ENCODE data around the gene SVIL.
A peak's percentile ranks its signal among the peaks of the same experiment; 100 is the strongest.
"Not testable (repeated sequence)": the region's sequence is repeated elsewhere in the genome, so short reads cannot be mapped to it uniquely, and the experiment has no call there.

Gene SVIL

DNA sequence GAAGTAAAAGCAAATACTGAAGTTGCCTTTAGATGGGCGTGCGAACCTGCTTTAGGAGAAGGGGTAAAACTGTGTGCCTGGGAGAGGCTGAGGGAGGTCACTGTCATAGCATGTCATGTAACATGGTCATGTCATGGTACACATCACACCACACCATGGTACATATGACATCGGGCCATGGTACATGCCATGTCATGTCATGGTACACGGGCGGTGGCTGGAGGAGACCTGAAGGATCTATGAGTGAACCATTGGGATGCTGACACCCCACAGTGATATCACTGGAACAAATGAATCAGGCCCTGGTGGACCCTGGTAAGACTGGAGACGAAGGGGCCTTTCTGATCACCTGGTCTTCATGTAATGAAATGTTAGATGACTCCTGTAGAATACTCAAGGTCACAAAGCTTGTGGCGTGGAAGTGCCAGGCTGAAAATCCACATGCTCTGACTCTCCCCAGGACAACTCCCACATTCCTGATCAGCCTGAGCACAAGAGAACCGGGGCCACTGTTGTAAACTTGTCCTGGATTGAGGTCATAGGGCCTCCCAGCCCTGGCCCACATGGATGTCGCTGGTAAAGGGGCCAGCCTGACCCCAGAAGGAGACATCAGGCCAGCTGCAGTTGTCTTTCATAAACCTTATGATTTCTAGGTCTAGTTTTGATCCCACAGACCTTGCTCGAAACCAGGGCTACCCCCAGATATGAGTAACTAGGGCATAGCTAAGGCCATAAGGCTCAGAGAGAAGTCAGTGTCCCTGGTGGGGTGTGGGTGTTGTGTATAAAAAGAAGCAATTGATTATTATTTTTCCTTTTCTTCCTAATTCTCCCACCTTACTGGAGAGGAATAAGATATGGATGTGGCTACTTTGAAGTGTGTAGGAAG is 60.3 kb downstream of the SVIL start:
- DNase-seq = not testable (repeated sequence)

DNA sequence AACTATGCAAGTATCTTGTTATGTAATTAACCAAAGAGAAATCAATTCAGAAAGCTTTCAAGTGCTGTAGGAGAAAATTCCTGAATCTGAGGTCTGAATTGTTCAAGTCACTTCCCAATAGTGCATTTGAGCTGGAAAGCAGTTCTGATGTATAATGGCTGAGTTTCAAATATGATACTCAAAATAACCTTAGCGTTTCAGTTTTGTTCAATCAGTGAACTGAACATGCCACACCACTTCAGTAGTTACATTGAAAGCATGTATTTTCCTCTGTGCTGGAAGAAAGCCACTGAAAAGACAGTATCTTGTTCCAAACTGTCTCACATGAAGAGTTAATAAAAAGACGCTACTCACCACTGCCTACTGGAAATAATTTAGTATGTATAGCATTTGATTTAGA is 64.5 kb downstream of the SVIL start:
- not testable (repeated sequence) for DNase-seq

DNA sequence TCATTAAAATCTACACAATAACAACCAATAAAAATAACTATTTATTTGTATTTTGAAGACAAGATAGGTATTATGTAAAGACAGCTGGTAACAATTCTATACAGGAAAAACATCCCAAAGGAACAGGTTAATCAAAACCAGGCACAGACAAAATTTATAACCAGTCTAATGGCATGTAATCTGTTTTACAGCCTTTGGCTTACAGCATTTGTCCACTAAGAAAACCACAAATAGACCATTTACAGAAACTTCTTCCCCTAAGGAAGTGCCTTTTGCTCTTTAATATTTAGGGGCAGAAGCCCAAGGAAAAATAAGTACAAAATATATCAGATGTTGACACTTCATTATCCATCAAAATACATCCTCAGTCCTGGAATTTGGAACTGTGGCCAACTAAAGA is 65.0 kb downstream of the SVIL start:
- DNase-seq = no peak

DNA sequence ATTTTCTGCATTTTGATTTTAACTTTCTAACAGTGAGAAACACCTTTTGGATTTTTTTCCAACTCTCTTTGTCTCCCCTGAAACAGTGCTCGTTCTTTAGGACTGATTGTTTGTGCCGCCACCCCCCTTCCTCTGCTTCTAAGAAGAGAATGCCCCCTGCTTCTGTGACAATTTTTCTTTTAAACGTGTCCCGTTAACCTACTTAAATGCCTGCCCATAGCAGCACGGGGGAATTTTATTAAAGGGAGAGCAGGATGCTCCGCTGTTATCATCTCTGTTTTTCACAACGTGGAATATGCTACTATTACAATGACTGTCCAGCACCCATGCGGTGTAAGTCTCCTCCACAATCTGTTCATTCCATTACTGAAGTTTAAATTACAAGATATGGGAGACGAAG is 67.8 kb downstream of the SVIL start:
- DNase-seq = no peak

DNA sequence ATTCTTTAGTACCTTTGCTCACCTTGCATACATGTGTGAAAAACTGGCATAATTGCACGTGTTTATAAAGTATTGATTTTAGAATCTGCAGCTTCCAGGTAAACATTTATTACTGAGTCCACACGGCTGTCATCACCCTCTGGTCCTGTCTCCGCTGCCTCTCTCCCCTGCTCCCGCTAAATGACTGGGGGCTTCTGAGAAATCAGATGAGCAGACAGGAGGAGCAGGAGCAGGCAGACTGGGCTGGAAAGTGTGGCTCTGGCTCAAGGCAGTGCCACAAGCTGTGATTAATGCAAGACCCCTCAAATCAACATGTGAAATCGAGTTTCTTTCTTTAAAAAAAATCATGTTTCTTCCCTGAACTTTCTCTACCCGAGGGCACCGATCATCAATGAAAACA is 68.6 kb downstream of the SVIL start:
- DNase-seq = not testable (repeated sequence)

DNA sequence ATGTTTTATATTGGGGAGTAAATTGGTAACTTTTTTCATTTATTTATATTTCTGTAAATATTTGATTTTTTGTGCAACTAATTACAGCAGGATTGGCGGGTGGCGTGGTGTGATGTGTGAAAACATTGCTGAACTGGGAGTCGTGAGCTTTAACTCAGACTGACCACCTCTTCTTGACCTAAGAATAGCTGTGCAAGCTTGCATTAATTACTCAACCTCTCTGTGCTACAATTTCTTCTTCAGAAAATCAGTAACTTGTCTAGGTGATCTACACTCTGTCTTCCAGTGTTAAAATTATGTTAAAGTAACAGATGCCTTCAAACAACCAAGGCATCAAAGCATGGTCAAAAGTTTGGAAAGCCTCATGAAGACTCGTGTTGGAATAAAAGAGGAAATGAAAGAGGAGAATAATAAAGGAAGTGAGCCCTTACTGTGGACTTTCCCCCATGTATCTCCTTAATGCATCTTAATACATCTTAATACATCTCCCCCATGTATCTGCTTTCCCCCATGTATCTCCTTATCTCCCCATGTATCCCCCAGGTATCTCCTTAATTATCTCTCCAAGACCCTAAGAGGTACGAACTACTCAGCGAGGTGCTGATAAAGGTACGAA is 71.2 kb downstream of the SVIL start:
- no peak for DNase-seq

DNA sequence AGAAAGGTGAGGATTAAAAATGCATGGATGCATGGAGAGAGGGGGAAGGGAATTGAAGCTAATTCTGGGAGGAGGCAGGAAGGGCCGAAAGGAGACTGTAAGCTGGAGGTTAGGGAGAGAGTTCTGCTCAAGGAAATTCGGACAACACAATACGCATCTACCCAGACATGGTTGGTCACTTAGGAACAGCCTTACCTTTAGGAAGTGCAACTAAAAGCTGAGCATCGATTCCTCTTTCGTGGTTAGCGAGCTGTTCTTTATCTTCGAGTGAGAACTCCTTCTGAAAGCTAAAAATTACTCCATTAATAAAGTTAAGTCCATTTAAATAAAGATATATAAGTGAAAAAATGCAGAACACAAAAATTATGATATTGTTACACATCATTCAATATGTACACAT is 71.8 kb downstream of the SVIL start:
- not testable (repeated sequence) for DNase-seq

DNA sequence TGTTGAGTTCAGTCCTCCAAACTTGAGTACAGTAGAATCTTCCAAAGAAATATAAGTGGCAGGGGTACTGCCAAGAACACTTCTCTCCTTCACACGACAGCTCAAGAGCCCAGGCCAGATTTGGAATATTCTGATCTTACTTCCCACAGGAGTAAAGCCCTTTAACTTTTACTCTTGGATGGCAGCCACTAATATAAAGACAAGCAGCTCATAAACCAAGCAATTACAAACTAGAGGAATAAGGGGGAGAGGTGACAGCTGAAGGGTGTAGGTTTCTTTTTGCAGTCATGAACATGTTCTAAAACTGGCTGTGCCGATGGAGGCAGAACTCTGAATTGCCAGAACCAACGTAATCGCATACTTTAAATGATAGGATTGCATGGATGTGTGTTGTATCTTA is 74.8 kb downstream of the SVIL start:
- DNase-seq = no peak

DNA sequence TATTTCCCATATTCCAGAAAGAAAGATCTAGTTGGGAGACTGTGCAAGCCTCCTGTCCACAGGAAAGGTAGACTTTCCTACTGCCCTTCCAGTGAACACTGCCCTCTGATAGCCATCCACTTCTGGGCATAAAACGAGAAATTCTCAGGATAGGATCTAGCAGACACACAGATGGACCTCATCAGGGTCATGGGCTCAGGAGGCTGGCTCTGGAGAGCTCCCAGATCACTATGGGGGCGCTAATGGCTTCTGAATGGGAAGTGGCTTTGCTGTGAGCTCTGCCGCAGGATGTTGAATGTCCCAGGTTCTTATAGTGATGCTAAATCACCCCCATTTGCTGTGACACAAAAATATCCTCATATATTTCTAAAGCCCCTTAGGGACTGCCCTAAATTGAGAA is 77.1 kb downstream of the SVIL start:
- DNase-seq = no peak

DNA sequence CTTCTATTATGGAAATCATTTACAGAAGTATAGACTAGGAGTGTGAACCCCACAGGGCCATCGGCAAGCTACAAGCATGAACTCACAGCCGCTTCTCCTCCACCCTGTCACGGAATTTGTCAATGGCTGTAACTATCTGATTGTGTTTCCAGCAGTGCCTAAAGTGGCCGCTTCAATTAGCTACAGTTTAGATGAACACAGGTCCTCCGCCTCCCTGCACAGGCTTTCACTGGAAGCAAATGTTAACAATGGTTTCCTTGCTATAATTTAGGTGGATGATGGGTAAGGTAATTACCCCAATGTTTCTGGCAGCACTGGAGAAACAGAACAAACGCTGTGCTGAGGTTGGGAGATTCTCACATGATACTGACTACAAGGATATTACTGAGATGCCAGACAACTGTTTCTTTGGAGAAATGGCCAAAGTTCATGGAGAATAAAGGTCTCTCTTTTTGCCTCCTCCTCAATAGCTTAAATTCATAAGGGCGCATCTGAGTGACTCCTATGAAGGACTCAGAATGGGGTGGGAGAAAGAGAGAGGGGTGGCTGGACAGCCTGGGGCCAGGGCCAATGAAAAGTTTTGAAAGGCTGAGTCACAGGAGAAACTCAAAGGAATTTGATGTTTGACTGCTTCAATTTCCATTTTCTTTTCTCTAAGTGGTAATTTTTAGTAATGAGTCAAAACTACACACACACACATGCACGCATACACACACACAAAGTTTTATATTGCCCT is 78.9 kb downstream of the SVIL start:
- DNase-seq = no peak

DNA sequence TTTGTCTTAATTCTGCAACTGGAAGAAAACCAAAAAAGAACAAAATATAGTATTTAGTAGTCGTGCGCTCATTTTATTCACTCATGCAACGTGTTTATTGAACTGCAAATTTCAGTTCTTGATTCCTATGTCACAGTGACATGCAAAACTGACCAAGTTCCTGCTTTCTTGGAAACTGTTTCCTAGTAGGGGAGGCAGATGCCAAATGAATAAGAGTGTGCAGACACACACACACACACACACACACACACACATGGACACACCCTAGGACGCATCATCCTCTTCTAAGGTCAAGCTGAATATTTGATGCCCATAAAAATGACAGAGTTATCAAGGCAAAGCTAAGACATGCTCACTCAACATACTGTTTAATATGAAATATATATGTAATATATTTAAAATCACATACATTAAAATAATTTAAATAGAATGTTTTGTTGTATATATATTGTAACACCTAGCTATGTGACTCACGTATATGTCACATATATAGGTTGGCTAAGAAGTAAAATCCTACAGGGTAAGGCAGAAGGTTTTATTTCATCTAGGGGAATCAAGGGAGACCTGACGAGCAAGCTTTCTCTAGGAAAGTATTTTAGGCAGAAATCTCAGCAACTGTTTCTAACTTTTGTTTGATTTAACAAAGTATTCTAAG is 79.6 kb downstream of the SVIL start:
- peak; percentile 2 for DNase-seq

DNA sequence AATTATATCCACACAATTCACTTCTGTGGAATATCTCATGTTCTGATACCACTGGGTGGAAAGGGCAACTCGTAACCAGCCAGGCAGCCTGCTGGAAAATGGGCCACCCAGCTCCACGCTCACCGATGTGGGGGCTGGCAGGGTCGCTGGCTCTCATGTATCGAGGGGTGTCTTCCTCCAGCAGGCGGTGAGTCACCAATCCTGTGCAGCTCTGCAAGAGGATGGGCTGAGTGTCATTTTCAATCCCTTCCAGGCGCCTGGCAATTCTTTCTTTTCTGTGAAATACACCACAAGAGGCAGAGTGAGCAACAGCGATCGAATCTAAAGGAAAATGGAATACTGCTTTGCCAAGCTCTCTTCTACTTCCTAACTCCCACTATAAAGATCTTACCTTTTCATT is 80.1 kb downstream of the SVIL start:
- no peak for DNase-seq

DNA sequence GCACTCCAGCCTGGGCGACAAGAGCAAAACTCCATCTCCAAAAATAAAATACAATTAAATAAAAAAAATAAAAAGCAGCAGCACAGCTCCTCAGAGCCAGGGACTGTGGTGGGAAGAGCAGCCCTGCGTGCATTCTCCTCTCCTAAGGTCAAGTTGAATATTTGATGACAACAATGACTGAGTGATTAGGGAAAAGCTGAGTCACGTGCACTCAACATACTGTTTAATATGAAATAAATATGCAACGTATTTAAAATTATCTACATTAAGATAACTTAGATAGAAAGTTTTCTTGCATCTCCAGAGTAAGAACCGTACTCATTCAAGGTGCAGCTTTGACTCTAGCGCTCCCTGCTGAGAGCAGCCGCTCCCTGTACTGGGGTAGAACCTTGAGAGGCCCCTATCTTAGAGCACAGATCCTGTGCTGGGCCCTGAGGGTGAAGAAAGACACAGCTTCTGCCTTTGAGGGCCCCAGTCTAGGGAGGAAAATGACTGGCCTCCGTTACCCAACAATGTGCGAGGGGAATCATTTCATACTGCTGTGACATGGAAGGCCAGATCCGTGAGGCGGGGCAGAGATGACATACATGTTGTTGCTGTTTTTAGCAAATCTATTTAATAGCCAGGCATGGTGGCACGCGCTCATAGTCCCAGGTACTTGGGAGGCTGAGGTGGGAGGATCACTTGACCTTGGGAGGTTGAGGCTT is 81.1 kb downstream of the SVIL start:
- no peak for DNase-seq

DNA sequence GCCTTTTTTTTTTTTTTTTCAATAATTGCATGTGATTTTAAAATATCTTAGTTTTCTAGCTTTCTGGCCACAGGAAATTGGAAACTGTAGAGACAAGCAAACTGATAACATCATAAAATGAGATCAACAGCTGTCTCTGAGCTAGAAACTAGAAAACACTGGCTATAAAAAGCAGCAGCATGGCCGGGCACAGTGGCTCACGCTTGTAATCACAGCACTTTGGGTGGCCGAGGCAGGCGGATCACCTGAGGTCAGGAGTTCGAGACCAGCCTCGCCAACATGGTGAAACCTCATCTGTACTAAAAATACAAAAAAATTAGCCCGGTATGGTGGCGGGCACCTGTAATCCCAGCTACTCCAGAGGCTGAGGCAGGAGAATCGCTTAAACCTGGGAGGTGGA is 81.7 kb downstream of the SVIL start:
- not testable (repeated sequence) for DNase-seq

DNA sequence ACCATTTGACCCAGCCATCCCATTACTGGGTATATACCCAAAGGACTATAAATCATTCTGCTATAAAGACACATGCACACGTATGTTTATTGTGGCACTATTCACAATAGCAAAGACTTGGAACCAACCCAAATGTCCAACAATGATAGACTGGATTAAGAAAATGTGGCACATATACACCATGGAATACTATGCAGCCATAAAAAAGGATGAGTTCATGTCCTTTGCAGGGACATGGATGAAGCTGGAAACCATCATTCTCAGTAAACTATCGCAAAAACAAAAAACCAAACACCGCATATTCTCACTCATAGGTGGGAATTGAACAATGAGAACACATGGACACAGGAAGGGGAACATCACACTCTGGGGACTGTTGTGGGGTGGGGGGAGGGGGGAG is 85.3 kb downstream of the SVIL start:
- not testable (repeated sequence) for DNase-seq

DNA sequence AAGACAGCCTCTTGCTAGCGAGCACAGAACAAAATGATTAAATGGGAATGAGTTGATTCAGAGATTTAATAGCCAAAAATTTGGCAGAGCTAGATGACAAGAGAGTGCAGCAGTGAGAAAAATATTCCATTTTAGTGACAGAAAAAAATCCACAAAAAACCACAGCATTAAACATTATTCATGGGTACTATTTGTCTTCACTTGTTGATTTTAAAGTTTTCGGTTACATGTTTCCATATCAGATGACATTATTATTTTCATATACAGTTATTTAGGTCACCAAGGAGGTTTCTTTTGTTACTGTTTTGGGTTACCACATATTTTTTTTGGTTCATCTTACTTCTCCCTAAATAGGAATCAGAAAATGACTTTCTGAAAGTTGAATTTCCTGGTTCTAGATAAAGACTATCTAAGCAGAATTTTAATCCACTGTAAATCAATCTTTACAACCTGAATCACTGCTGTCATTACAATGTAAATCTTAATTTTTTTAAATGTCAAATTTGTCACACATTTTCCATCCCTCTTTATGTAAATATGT is 87.9 kb downstream of the SVIL start:
- DNase-seq = no peak

DNA sequence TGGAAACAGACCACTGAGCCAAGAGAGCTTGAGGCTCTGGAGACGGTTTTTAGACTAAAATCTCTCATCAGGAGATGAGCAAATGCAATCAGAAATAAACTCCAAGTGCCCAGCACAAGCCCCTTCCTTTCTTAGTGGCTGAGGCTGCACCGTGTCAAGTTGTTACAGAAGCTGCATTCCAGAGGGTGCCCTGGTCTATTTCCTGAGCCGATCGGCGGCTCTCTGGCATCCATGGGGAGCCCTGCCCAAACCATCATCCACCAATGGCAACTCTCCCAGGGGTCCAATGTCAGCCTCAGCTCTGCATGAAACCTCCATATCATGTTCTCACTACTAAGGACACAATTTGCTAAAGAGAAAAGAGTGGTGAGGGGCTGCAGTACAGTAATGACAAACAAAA is 89.6 kb downstream of the SVIL start:
- DNase-seq = no peak

DNA sequence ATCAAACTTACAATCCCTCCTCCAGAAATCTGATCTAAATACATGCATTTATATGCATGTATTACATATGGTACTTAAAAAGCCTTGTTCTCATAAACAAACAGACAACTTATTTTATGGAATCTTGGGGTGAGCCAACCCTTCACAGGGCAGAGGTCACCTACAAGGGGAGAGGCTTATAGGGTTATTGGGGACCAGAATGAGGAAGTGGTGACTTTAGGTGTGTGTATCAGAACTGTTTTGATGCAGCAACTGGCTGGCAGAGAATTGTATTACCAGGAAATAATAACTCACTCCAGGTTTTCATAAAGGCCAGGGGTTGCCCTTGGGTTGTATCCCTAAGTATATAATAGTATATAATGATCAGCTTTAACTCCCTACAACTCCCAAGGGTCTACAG is 91.1 kb downstream of the SVIL start:
- no peak for DNase-seq

DNA sequence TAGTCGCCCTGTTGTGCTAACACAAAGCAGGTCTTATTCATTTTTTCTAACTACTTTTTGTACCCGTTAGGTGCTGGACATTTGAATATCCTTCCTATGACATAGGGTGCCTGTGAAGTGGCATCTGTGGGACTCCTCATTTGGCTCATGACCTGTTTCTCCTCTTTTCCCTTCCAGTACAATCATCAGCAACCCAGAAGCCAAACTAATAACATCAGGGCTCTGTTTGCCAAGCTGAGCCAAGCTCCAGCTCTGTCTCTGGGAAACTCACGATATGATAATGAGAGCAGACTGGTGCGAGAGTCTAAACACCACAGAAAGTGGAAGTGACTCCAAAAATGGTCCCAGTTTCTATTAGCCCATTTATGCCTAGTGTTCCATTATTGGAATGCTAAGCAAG is 92.0 kb downstream of the SVIL start:
- no peak for DNase-seq

DNA sequence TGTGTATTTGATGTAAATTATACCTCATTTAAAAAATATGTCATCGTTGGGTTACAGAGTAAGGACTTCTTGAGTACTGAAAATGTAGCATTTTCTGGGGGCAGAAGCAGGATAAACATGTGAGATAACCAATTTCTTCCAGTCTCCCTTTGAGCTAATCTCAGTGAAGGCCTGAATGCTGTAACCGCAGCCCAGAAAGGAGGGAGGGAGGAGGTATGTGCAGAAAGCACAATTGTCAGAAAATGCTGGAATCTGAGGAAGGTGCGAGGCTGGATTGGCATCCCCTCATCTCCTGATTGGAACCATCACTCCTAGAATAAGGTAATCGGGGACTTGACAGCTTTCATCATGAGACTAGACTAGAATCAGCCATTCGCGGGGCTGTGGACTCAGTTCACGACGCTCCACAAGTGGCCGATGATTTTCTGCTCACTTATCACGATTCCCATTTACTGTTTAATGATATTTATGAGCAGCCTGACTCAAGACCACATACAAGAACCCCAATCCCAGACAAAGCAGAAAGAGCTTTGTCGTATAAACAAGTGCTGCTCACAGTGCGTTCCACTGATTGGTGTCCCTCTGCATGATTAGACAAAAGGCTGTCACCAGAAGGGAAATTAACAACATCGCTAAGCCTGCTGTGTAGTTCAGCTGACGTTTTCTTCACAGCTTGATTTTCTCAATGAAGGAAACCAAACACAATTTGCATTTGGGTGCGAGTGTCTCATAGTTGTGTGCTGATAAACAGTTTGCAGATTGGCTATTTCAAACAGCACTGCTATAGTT is 93.2 kb downstream of the SVIL start:
- no peak for DNase-seq

DNA sequence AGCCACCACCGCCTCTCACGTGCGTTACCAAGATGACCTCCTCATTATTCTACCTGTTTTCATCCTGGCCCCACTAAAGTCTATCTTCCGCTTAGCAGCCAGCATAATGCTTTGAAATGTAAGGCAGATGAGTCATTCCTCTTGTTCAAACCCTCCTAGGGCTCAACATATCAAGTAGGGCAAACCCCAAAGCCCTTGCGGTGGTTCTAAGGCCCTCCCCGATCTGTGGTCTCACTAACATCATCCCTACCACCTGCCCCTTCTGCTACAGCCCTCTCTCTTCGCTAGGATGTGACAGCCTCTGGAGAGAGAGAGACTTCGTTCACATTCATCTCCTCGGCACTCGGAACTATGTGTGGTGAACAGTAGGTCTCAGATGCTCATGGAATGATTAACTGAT is 94.8 kb downstream of the SVIL start:
- DNase-seq = no peak

DNA sequence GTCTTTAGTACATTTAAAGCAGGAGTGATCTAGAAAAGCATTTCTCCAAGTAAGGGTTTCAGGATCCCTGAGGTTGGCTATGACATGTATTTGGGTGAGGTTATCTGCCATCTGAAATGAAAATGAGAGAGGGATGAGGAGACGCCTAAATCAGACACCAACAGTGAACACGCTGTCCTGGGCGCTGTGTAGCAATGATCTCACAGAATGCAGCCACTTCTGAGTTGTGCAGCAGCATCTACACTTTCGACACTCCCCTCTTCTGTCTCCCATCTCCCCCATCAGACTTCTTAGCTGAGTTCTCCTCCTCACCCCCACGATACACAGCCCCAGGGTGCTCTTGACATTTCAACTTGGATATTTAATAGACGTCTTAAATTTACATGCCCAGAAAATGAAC is 95.4 kb downstream of the SVIL start:
- no peak for DNase-seq

Measured in CD4-positive, alpha-beta T cell treated with Interleukin-21 for 1 hour (primary cell).